HUES6 (cell line): ENCODE results near the gene MTA1.

Source experiments
- H3K27ac ChIP-seq: 2 replicates; pipeline ENCODE4 v1.7.0; 2013; ENCODE audit warnings: low read depth, mild to moderate bottlenecking, low read length, inconsistent platforms
- H3K27me3 ChIP-seq: 2 replicates; pipeline ENCODE4 v1.6.1; 2013; ENCODE audit warnings: low read length; ENCODE audit not compliant: control insufficient read depth, insufficient read depth
- H3K36me3 ChIP-seq: 2 replicates; pipeline ENCODE4 v1.6.1; 2013; ENCODE audit warnings: low read length; ENCODE audit not compliant: control insufficient read depth, insufficient read depth
- H3K4me1 ChIP-seq: 2 replicates; pipeline ENCODE4 v1.6.1; 2013; ENCODE audit warnings: low read length; ENCODE audit not compliant: control insufficient read depth, insufficient read depth
- H3K4me3 ChIP-seq: 2 replicates; pipeline ENCODE4 v1.5.1; 2013; ENCODE audit warnings: low read depth, low read length
- H3K9ac ChIP-seq: one replicate; pipeline ENCODE4 v1.6.1; 2013; ENCODE audit warnings: mild to moderate bottlenecking, low read length
- H3K9me3 ChIP-seq: 2 replicates; pipeline ENCODE4 v1.6.1; 2013; ENCODE audit warnings: low read depth, low read length; ENCODE audit not compliant: control insufficient read depth, insufficient read depth

The MTA1 gene

GRCh38 chr14:105439710-105440553 is 20.3 kb downstream of the MTA1 start:
- no peaks in the 10 kb centered on the region for H3K9me3 ChIP-seq
- H3K36me3 ChIP-seq, result peaks cover 48% of the 10 kb centered on the region
- H3K27me3 ChIP-seq, result no peaks in the 10 kb centered on the region
- no peak overlapping the region for H3K4me3 ChIP-seq
- no peaks in the 10 kb centered on the region for H3K4me1 ChIP-seq
- no peak overlapping the region for H3K9ac ChIP-seq
- no peak overlapping the region for H3K27ac ChIP-seq

GRCh38 chr14:105440554-105440900 is 20.9 kb downstream of the MTA1 start:
- no peaks in the 10 kb centered on the region for H3K27me3 ChIP-seq
- no peak overlapping the region for H3K4me3 ChIP-seq
- no peak overlapping the region for H3K9ac ChIP-seq
- peaks cover 50% of the 10 kb centered on the region for H3K36me3 ChIP-seq
- H3K27ac ChIP-seq, result no peak overlapping the region
- H3K9me3 ChIP-seq, result no peaks in the 10 kb centered on the region
- no peaks in the 10 kb centered on the region for H3K4me1 ChIP-seq

DNA sequence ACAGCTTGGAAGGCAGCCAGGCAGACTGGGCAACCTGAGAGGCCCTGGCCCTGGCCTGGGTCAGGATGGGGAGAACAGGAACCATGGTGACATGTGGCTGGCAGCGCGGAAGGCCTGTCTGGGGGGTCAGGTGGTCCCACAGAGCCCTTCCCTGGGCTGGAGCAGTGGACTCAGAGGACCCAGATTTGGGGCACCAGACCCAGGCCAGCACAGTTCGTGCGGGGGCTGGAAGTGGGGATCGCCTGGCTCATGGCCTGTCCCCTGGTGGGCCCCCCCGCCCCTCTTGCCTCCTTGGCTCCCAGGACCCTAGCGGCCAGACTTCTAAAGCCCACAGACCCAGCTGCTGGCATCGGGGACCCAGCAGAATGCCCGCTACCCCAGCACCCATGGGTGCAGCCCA is 21.4 kb downstream of the MTA1 start:
- no peaks in the 10 kb centered on the region for H3K4me1 ChIP-seq
- no peak overlapping the region for H3K9ac ChIP-seq
- H3K27ac ChIP-seq, result no peak overlapping the region
- H3K9me3 ChIP-seq, result no peaks in the 10 kb centered on the region
- no peak overlapping the region for H3K4me3 ChIP-seq
- peaks cover 53% of the 10 kb centered on the region for H3K36me3 ChIP-seq
- H3K27me3 ChIP-seq, result no peaks in the 10 kb centered on the region

- H3K27ac ChIP-seq, result no peak overlapping the region
- no peaks in the 10 kb centered on the region for H3K4me1 ChIP-seq
- H3K27me3 ChIP-seq, result no peaks in the 10 kb centered on the region
- peaks cover 59% of the 10 kb centered on the region for H3K36me3 ChIP-seq
- H3K9ac ChIP-seq, result no peak overlapping the region
- H3K9me3 ChIP-seq, result no peaks in the 10 kb centered on the region
- no peak overlapping the region for H3K4me3 ChIP-seq
Measured at GRCh38 chr14:105442125-105442524, 22.5 kb downstream of the MTA1 start.

DNA sequence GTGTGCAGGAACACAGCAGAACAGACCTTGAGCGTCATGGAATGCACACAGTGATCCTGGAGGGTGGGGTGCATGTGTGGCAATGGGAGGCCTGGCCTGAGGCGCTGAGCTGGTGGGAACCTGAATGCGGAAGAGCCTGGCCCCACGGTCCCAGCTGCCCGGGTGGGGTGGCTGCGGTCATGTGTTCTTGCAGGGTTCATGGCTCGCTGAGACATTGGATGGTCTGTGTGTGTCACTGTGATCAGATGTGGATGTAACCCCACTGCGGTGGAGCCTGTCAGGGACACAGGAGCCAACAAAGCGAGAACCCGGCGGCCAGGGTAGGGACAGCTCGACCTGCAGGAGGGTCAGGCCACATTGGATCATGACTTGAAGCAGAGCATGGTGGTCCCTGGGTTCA is 23.2 kb downstream of the MTA1 start:
- Histone ChIP-seq H3K27ac (no peak overlapping the region), H3K4me3 (no peak overlapping the region), H3K4me1 (no peaks in the 10 kb centered on the region), H3K27me3 (no peaks in the 10 kb centered on the region), H3K9ac (no peak overlapping the region), H3K9me3 (no peaks in the 10 kb centered on the region), H3K36me3 (peaks cover 57% of the 10 kb centered on the region)

- no peak overlapping the region for H3K27ac ChIP-seq
- H3K9ac ChIP-seq, result no peak overlapping the region
- no peaks in the 10 kb centered on the region for H3K4me1 ChIP-seq
- H3K9me3 ChIP-seq, result no peaks in the 10 kb centered on the region
- H3K36me3 ChIP-seq, result peaks cover 54% of the 10 kb centered on the region
- H3K4me3 ChIP-seq, result no peak overlapping the region
- H3K27me3 ChIP-seq, result no peaks in the 10 kb centered on the region
Measured at GRCh38 chr14:105444859-105445258, 25.2 kb downstream of the MTA1 start.

DNA sequence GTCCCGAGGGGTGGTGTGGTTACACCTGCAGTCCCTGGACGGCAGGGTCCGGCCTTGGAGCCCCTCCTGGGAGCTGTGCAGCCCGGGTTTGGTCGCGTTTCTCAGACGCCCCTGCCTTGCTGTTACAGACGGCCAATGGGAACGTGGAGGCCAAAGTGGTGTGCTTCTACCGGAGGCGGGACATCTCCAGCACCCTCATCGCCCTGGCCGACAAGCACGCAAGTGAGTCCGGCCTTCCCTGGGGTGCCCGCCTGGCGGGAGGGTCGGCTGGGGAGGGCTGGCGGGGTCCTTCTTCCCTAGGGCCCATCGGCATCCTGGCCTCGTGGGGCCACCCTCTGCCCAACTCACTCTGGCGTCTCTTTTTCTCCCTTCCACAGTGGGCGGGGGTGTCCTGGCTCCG is 25.7 kb downstream of the MTA1 start:
- Histone ChIP-seq H3K9me3 (no peaks in the 10 kb centered on the region), H3K36me3 (peaks cover 54% of the 10 kb centered on the region), H3K4me1 (no peaks in the 10 kb centered on the region), H3K4me3 (no peak overlapping the region), H3K9ac (no peak overlapping the region), H3K27me3 (no peaks in the 10 kb centered on the region), H3K27ac (no peak overlapping the region)

GRCh38 chr14:105445901-105446845 is 26.5 kb downstream of the MTA1 start:
- no peak overlapping the region for H3K9ac ChIP-seq

GRCh38 chr14:105446971-105447370 is 27.3 kb downstream of the MTA1 start:
- Histone ChIP-seq H3K9ac (no peak overlapping the region), H3K4me1 (no peaks in the 10 kb centered on the region), H3K9me3 (no peaks in the 10 kb centered on the region), H3K36me3 (peaks cover 59% of the 10 kb centered on the region), H3K27me3 (no peaks in the 10 kb centered on the region), H3K4me3 (no peak overlapping the region), H3K27ac (0 out of 2 replicates have a peak overlapping the region, but pooled peaks have one; percentile 3)

More at GRCh38 chr14:105445901-105446845, 26.5 kb downstream of the MTA1 start:
- H3K36me3 ChIP-seq, result peaks cover 54% of the 10 kb centered on the region
- H3K4me3 ChIP-seq, result no peak overlapping the region
- no peaks in the 10 kb centered on the region for H3K27me3 ChIP-seq
- no peaks in the 10 kb centered on the region for H3K4me1 ChIP-seq
- H3K27ac ChIP-seq, result no peak overlapping the region
- no peaks in the 10 kb centered on the region for H3K9me3 ChIP-seq

DNA sequence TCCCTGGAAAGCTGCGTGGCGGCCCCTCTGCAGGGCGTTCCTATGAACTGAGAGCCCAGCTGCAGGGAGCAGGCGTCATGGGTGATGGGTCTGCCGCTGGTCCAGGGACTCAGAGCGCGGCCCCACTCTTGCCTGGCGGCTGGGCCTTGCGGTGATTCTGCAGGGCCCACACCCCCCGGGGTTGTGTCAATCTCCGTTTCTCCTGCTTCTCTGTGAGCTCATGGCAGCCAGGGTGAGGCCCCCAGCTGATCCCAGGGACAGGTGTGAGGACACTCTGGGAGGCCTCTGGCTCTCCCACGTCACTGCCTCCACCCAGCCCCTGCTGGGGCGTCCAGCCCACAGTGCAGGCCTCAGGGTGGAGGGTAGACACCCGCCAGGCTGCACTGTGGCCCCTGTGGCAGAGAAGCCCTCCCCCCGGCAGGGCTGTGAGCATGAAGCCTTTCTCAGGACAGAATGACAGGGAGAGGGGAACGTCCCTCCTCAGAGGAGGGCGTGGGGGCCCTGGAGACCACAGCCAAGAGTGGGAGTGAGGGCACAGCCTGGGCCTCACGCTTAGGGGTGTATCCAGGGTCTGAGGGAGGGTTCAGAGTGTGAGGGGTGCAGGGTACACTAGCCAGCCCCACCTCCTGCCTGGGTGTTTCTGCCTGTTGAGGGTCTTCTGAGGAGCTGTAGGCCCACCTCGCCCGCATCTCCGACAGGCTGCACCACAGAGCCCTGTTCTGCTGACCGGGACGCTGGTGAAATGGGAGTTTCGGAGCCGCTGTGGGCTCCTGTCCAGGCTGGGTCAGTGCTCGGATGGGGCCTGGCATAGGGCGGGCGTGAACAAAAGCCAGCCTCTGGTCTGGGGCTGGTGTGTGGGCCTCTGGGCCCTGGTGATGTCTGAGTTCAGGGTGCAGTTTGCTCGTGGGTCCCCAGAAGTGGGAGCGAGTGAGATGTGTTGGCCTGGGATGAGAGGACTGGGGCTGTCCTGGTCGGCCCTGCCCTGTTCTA is 28.3 kb downstream of the MTA1 start:
- H3K36me3 ChIP-seq, result peaks cover 59% of the 10 kb centered on the region
- H3K27me3 ChIP-seq, result no peaks in the 10 kb centered on the region
- H3K9ac ChIP-seq, result no peak overlapping the region
- H3K9me3 ChIP-seq, result no peaks in the 10 kb centered on the region
- no peak overlapping the region for H3K4me3 ChIP-seq
- H3K4me1 ChIP-seq, result no peaks in the 10 kb centered on the region
- 0 out of 2 replicates have a peak overlapping the region, but pooled peaks have one; percentile 25 for H3K27ac ChIP-seq
